HK-2 (cell line): ENCODE results near the gene CACNA2D4.

Source experiments
- DNase-seq: peaks from one replicate; pipeline ENCODE4 v3.0.0-alpha.2; 2018; ENCODE audit not compliant: unreplicated experiment

CACNA2D4 gene

DNA sequence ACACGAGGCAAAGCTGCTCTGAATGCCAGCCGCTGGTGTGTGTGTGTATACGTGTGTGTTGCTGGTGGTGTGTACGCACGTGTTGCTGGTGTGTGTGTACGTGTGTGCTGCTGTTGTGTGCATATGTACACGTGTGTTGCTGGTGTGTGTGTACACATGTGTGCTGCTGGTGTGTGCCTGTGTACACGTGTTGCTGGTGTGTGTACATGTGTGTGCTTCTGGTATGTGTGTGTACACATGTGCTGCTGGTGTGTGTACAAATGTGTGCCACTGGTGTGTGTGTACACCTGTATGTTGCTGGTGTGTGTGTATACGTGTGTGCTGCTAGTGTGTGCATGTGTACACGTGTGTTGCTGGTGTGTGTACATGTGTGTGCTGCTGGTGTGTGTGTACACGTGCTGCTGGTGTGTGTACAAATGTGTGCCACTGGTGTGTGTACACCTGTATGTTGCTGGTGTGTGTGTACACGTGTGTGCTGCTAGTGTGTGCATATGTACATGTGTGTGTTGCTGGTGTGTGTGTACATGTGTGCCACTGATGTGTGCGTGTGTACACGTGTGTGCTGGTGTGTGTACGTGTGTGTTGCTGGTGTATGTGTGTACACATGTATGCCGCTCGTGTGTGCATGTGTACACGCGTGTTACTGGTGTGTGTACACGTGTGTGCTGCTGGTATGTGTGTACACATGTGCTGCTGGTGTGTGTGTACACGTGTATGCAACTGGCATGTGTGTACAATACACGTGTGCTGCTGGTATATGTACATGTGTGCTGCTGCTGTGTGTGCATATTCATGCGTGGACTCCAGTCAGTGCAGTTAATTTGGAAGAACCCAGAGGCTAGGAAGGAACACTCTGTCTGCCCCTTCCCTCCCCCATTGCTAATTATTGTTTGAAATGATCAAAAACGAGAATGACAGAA is 47.2 kb downstream of the CACNA2D4 start:
- DNase-seq, result no peak

DNA sequence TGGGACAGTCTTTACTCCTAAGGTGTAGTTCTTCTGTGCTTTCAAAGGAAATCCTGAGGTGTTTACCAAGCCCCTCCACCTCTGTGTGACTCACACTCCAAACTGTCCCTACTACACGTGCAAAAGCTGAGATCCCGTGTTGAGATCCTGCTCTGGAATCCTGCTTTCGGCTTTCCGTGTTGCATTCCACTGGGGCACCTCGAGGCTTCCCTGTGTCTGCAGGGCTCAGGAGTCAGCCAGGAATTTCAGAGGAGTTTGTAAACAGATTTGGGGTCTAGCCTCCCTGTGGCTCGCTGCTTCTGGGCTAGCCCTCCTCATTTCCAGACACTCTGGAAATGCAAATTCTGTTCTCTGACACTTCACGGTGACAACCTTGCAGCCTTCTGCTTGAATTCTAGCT is 48.4 kb downstream of the CACNA2D4 start:
- DNase-seq, result no peak

DNA sequence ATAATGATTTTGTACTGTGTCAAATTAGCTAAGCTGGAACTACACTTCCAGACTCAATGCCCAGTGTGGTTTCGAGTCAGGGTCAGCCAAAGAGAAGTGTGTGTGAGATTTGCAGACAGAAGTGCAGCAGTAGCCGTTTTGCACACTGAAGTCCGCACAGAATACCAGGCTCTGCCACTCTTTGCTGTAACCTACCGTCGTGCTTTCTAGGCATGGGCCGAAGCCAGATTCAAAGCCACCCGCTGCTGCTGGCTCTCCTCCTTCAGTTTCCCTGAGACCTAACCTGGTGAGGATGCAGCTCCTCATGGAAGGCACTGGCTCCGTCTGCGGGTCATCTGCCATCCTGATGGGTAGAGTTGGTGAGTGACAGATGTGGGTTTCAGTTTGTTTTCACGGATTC is 49.3 kb downstream of the CACNA2D4 start:
- no peak for DNase-seq

DNA sequence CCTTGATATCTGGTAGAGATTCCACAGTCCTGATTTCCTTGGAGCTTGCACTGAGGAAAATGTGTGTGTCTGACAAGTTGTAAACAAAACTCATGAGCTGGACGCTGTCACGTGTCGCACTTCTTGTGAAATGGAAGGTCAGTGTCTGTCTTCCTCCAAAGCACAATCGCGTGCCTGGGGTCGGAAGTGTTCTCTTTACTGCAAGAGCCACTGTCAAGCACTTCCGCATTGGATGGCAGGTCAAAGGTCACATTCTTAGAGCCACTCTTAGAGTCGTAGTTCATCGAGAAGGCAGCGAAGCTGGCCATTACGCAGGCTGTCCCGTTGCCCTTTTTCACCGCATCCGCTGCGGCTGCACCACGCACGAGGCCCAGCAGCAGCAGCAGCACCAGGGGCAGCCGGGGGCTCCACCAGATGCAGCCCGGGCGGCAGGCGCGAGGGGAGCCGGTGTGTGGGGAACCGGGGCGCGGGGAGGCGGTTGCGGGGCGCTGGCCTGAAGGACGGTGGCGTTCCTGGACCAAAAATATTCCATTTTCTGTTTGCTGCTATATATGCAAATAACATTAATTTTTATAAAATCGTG is 53.1 kb downstream of the CACNA2D4 start:
- no peak for DNase-seq

DNA sequence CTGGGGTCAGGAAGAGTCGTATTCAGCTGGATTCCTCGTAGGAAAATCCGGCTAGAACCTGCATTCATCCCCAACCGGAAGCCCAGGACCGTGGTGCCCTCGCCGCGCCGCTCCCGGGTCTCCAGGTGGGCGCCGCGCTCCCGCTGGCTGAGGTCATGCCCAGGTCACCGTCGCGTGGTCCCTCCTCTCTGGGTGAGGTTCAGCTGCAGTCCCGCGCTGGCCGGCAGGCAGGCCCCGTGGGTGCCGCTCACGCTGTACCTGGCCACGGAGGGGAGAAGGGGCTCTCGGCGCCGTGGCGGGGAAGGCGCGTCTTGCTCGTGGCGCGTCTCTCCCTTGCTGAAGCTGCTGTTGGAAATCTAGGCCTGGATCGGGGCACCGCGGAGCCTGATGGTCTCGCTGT is 53.6 kb downstream of the CACNA2D4 start:
- no peak for DNase-seq

DNA sequence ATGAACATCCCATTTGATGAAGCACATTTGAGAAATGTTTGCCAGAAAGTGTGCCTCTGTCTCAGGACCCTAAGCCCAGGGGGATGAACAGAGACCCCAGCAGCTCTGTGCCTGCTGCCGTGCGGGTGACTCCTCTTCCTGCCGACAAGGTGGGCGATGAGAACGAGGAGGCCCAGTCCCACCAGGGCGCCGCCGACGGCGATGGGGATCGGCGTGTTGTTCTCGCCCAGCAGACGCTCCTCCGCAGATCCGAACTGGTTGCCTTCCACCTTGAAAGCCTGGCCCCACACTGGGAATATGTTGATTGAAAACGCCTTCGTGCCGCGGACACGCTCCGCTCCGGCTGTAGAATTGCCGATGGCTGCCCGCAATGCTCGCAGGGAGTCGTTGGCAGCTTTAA is 54.0 kb downstream of the CACNA2D4 start:
- DNase-seq, result no peak

DNA sequence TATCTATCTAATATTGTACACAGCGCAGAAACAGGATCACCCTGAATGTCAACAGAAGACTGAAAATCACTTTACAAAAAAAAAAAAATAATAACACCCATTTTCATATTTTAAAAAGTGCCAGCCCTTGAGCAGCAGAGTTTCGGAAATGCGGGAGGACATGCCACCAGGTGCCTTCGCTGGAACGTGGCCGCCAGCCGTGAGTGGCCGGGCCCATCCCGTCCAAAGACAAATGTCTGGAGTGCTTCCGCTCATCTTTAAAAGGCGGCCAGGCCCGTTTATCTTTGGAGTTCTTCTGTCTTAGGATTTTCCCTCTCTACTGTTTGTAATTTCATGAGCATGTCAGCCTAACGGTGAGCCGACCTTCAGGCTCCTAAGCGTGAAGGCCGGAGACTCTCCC is 54.6 kb downstream of the CACNA2D4 start:
- no peak for DNase-seq

DNA sequence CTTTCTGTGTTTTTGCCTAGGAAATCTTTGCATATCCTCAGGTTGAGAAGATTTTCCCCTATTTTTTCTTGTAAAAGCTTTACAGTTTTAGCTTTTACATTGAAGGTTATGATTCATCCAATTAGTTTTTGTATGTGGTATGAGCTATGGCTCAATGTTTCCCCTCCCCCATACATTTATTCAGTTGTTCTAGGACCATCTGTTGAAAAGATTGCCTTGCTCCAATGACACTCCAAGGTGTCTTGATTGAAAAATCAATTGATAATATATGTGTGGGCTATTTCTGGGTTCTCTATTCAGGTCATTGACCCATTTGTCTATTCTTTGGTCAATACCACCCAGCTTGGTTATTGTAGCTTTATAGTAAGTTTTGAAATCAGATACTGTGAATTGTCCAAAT is 55.5 kb downstream of the CACNA2D4 start:
- DNase-seq, result no peak

DNA sequence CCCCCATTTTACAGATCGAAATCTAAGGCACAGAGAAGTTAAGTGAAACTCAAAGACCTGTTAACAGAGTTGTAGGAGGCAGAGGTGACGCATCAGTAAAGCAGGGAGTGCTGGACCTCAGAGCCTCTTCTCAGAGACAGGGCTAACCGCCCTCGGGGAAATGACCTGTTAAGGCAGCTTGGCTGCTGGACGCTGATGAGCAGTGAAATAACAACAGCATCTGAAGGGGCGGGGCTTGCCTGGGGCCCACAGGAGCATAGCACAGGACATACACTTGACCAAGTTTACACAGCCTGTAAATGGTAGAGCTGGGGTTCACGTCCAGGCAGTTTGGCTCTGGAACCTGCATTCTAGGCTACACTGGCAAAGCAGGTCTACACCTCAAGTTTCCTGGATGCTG is 58.8 kb downstream of the CACNA2D4 start:
- peak; percentile 14 for DNase-seq

DNA sequence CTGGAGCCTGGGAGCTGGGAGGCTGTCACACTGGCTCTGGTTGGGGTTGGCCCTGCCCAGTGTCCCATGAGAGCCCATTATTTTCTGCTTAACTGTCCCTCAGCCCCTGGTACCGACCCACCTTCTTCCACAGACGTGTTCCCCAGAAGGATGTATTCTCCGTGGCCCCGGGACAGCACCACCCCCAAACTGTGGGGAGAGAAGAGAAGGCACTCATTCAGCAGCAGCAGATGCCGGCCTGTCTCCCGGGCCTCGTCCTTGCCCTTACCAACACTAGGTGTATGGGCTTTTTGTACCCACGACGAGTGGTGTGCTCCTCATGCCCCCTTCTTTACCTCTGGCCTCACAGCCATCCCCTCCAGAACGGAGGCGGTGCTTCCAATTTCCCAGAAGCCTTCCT is 60.0 kb downstream of the CACNA2D4 start:
- no peak for DNase-seq

DNA sequence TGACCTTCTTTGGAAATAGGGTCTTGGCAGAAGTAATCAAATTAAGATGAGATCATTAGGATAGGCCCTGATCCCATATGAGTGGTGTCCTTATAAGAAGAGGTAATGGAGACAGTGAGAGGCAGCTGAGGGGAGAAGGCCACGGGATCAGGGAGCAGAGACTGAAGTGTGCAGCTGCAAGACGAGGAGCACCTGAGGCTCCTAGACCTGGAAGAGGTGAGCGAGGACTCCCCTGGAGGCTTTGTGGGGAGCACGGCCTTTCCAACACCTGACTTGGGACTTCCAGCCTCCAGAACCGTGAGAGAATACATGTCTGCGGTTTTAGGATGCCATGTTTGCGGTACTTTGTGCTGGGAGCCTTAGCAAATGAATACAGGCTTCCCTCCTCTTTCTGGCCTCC is 60.6 kb downstream of the CACNA2D4 start:
- no peak for DNase-seq

DNA sequence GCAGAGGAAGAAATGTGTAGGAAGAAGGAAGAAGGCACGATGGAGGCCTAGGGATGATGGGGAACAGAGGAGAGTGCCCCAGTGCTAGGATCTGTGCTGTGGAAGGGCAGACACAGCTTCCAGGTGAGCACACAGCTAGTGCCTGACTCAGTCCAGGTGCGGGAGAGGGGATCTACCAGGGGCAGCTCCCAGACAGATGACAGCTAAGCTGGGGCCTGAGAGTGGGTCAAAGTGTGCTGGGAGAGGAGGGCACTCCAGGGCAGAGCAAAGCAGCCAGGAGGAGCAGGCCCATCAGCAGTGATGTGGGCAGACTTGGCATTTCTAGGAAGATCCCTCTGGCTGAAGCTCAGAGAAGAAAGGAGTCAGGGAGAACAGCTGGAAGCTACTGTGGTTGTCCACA is 61.4 kb downstream of the CACNA2D4 start:
- DNase-seq, result no peak

DNA sequence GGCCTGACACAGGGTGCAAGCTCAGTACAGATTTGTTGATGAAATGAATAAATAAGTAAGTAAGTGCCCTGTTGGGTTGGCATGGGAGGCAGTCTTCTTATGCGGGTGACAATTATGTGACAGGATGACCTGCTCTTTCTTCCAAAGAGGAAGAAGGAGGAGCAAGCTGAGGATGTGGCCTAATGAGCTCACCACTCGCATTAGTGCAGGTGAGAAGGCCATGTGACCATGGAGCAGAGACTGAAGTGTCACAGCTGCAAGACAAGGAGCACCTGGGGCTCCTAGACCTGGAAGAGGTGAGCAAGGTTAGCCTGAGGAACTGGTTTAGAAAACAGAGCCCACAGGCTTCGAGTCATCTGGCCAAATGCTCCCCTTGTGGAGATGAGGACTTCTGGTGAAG is 63.2 kb downstream of the CACNA2D4 start:
- no peak for DNase-seq

DNA sequence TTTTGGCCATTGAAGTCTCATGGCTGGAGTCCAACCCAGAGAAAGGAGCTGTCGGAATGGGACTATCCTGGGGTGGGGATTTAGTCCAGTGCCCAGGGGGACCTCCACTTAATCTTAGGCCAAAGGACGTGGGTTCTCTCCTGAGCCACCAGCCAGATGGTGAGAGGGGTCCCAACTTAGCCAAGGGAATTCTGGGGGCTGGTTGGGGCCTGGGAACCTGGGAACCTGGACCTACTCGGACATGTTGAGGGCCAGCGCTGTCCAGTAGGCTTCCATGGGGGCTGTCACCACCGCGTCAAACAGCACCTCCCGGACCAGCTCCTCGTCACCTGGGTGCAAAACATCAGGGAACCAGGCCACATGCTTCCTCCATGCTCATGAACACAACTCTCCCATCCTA is 64.7 kb downstream of the CACNA2D4 start:
- DNase-seq, result no peak

DNA sequence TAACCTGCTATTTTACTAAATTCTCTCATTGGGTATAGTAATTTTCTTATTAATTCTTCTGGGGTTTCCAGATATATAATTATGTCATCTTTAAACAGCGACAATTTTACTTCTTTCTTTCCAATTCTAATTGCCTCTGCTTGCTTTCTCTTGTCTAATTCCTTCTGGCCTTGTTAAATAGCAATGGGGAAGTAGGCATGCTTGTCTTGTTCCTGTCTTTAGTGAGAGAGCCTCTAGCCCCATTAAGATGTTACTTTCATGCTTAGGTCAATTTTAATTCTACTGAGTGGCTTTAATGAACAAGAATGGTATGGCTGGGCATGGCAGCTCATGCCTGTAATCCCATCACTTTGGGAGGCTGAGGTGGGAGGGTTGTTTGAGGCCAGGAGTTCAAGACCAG is 66.4 kb downstream of the CACNA2D4 start:
- DNase-seq, result no peak

DNA sequence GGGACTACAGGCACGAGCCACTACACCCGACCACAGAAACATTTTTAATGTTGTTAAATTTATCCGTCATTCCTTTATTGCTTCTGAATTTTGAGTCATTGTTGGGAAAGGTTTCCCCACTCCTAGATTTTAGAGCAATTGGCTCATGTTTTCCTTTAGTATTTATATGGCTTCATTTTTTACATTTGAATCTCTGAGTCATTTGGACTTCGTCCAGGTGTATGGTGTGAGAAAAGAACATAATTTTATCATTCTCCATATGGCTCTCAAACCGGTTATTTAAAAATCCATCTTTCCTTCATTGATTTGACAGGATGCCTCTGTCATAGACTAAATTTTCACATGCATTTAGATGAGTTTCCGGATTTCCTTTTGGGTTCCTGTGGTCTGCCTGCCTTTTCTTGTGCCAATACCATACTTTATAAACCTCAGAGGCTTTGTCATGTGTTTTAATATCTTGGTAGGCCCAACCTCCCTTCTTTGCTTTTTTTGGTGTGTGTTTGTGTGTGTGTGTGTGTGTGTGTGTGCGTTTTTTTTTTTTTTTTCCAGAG is 67.2 kb downstream of the CACNA2D4 start:
- no peak for DNase-seq

DNA sequence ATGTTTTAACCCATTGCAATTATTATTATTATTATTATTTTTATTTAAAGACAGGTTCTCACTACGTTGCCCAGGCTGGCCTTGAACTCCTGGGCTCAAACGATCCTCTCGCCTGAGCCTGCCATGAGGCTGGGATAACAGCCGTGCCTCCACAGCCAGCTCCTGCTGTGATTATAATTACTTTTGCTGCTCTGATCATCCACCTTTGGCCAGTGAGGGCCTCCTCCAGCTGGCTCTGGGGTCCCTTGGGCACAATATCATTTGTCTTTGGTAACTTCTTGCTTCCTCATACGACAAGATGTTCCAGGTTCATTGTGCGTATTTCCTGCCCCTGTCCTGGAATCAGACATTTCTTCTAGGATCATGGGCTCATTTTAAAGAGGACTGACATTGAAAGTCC is 69.7 kb downstream of the CACNA2D4 start:
- no peak for DNase-seq

DNA sequence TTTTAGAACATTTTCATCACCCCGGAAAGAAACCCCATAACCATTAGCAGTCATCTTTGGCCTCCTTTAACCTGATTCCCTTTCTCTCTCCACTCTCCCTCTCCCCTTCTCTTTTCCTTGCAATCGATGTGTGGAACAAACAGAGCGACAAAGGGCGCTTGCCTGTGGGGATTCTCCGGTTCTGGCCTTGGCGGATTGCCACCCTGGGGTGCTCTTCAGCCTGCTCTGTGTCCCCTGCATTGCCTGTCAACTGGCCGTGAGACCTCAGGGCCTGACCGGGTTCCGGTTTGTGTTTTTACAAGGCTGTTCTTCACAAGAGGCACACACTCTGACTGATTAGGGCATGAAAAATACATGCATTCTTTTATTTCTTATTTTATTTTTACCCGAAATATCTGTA is 70.3 kb downstream of the CACNA2D4 start:
- no peak for DNase-seq

DNA sequence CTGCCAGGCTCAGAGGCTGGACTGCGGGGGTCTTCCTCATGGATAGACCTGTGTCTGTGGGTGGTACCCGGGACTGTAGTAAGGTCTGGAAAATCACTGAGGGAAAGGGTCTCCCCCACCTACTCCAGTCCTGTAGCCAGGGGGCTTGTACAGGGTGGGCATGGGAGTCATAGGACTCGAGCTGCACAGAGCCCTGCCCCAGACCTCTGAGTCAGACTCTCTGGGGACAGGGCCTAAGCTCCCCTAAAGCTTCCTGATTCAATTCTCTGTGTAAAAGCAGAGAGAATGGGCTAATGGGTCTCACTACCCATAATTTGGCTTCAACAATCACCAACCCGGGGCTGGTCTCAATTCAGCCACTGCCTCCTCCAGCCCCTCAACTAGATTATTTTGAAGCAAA is 71.0 kb downstream of the CACNA2D4 start:
- no peak for DNase-seq

DNA sequence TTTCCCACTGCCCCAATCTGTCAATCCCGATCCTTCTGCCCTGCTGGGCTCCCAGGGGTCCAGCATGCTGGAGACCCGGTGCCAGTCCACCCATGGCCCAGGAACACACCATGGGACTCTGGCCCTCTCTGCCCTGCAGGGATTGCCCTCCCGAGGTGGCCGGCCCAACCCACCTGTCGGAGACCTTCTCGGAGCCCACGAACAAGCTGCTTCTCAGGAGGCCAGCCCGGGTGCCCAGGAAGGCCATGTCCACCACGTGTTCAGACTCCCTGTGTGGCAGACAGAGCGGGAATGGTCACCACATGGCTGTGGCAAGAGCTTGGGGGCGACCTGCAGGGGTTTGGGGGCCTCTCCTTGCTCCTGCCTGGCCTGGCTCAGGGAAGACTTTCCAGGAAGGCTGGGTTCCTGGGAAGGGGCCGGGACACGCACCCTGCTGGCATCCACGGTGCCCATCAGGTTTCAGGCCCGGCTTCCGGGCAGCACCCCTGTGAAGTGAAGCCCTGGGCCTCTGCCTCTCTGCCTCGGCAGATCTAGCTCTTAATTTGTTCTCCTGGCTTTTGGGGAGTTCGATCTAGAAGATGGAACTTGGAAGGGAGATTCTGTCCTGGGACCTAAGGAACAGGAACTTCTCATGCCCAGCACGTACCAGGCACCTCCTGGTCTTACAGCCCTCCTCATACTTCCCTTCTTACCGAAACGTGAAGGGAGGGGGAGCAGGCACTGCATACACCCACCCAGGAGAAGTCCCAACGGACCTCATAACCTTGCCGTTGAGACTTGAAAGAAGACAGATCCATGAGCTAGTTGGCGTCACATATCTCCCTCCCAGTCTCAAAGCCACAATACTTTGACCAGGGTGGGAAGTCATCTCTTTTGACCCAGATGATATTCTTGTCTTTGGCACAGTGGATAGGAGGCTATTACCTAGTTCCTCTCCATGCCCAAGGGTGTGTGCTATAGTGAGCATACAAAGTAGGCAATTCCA is 71.7 kb downstream of the CACNA2D4 start:
- DNase-seq, result no peak

DNA sequence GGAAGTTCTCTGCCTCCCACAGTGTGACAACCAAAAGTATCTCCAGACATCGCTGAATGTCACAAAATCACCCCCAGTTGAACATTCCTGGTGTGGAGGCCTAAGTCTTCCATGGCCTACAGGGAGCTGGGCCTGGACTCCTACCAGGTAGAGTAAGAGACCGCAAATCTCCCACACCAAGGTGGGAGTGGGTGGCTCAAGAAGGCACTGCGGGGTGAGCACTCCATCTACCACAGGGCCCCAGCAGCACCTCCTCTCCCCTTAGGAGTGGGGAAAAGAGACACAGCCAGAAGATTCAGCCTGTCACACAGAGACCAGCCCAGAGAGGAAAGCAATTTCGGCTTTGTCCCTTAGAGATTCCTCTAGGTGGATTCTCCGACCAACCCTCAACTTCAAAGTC is 72.6 kb downstream of the CACNA2D4 start:
- DNase-seq, result no peak

DNA sequence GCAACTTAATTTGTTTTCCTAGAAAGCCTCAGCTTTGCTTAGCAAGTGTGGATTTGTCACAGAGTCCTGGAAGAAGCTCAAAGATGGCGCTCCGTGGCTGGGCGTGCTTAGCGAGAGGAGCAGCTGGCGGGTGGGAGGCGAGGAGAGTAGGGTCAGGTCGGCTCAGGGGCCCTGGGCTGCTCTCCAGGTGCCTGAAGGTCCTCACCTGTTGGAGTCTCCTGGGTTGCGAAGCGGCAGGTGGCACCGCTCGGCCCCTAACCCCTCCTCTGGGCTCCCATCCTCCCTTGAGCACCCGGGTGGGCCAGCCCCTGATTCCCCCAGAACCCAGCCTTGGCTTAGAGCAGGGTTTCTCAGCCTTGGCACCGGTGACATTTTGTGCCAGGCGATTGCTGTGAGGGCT is 73.0 kb downstream of the CACNA2D4 start:
- DNase-seq, result no peak
